ENCODE results near the gene DUSP10.

Gene DUSP10

GRCh38 chr1:221663321-221663720, 78.6 kb downstream of the DUSP10 start:
- H3K27ac ChIP-seq: no peak overlapping the region
- TF ChIP-seq, protein P1, sequence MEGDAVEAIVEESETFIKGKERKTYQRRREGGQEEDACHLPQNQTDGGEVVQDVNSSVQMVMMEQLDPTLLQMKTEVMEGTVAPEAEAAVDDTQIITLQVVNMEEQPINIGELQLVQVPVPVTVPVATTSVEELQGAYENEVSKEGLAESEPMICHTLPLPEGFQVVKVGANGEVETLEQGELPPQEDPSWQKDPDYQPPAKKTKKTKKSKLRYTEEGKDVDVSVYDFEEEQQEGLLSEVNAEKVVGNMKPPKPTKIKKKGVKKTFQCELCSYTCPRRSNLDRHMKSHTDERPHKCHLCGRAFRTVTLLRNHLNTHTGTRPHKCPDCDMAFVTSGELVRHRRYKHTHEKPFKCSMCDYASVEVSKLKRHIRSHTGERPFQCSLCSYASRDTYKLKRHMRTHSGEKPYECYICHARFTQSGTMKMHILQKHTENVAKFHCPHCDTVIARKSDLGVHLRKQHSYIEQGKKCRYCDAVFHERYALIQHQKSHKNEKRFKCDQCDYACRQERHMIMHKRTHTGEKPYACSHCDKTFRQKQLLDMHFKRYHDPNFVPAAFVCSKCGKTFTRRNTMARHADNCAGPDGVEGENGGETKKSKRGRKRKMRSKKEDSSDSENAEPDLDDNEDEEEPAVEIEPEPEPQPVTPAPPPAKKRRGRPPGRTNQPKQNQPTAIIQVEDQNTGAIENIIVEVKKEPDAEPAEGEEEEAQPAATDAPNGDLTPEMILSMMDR (conservative IDR thresholded peaks at IDR 0.05): no peak

- H3K27ac ChIP-seq: no peak overlapping the region
- TF ChIP-seq, protein P1 (conservative IDR thresholded peaks at IDR 0.05): no peak
Measured at GRCh38 chr1:221655766-221656305, 86.1 kb downstream of the DUSP10 start.
